Mesenchymal stem cell (in vitro differentiated cells and primary cell): ENCODE measurements around the gene SLC2A1.

Source experiments
- DNase-seq: peaks from one replicate; pipeline ENCODE4 v3.0.0-alpha.2; 2013
- H2AFZ ChIP-seq: one replicate; pipeline ENCODE4 v1.6.1; 2013; ENCODE audit warnings: low read depth, mild to moderate bottlenecking, control low read depth, inconsistent platforms, low read length, moderate library complexity
- H2AK5ac ChIP-seq: 2 replicates; pipeline ENCODE4 v1.6.1; 2013; ENCODE audit warnings: low read length, moderate library complexity, mild to moderate bottlenecking, inconsistent platforms; ENCODE audit not compliant: severe bottlenecking
- H2BK120ac ChIP-seq: one replicate; pipeline ENCODE4 v1.6.1; 2013; ENCODE audit warnings: low read depth, mild to moderate bottlenecking, inconsistent platforms, low read length, moderate library complexity
- H2BK12ac ChIP-seq, 2 experiments: one replicate each; pipeline ENCODE4 v1.6.1; 2013; ENCODE audit warnings: inconsistent platforms in 2 of 2, low read length in 2 of 2, mild to moderate bottlenecking in 2 of 2, moderate library complexity in 2 of 2, control low read depth in 1 of 2
- H2BK15ac ChIP-seq: one replicate; pipeline ENCODE4 v1.6.1; 2013; ENCODE audit warnings: mild to moderate bottlenecking, low read depth, inconsistent platforms; ENCODE audit not compliant: poor library complexity, severe bottlenecking
- H2BK5ac ChIP-seq: 2 replicates; pipeline ENCODE4 v1.6.1; 2013; ENCODE audit warnings: low read depth, mild to moderate bottlenecking, low read length, control low read depth, inconsistent platforms; ENCODE audit not compliant: poor library complexity, severe bottlenecking
- H3K14ac ChIP-seq, 2 experiments: one replicate each; pipeline ENCODE4 v1.6.1; 2013; ENCODE audit warnings: inconsistent platforms in 2 of 2, low read length in 2 of 2, control low read depth in 1 of 2, mild to moderate bottlenecking in 1 of 2, moderate library complexity in 1 of 2
- H3K18ac ChIP-seq, 2 experiments: one replicate each; pipeline ENCODE4 v1.6.1; 2013; ENCODE audit warnings: inconsistent platforms in 2 of 2, low read length in 2 of 2, control low read depth in 1 of 2, low read depth in 1 of 2, mild to moderate bottlenecking in 1 of 2
- H3K23ac ChIP-seq, 2 experiments: one replicate each; pipeline ENCODE4 v1.6.1; 2013; ENCODE audit warnings: inconsistent platforms in 2 of 2, low read length in 2 of 2, mild to moderate bottlenecking in 2 of 2, moderate library complexity in 2 of 2, control low read depth in 1 of 2
- H3K27ac ChIP-seq: 2 replicates; pipeline ENCODE4 v1.5.1; 2013; ENCODE audit warnings: mild to moderate bottlenecking, moderate library complexity, low read length, control low read depth, inconsistent platforms; ENCODE audit not compliant: poor library complexity, severe bottlenecking
- H3K27me3 ChIP-seq, 2 experiments: 2 replicates each; pipeline versions ENCODE4 v1.6.1 to v1.7.0; 2013; ENCODE audit warnings: low read length in 2 of 2, mild to moderate bottlenecking in 2 of 2, moderate library complexity in 2 of 2, control low read depth in 1 of 2, inconsistent platforms in 1 of 2; ENCODE audit not compliant: control insufficient read depth in 1 of 2, insufficient read depth in 1 of 2
- H3K36me3 ChIP-seq, 2 experiments: 2 replicates each; pipeline versions ENCODE4 v1.6.1 to v1.7.0; 2013; ENCODE audit warnings: low read length in 2 of 2, control low read depth in 1 of 2, inconsistent platforms in 1 of 2, low read depth in 1 of 2, mild to moderate bottlenecking in 1 of 2; ENCODE audit not compliant: insufficient read depth in 2 of 2, control insufficient read depth in 1 of 2
- H3K4ac ChIP-seq, 2 experiments: one replicate each; pipeline ENCODE4 v1.6.1; 2013; ENCODE audit warnings: inconsistent platforms in 2 of 2, low read length in 2 of 2, mild to moderate bottlenecking in 2 of 2, moderate library complexity in 2 of 2, control low read depth in 1 of 2, low read depth in 1 of 2
- H3K4me1 ChIP-seq: 2 replicates; pipeline ENCODE4 v1.6.1; 2013; ENCODE audit warnings: low read depth, low read length, control low read depth; ENCODE audit not compliant: control insufficient read depth, insufficient read depth
- H3K4me2 ChIP-seq: 2 replicates; pipeline ENCODE4 v1.6.1; 2013; ENCODE audit warnings: low read length, mild to moderate bottlenecking, inconsistent platforms; ENCODE audit not compliant: poor library complexity, severe bottlenecking
- H3K4me3 ChIP-seq, 2 experiments: 2 replicates each; pipeline versions ENCODE4 v1.5.1 to v1.7.0; 2013; ENCODE audit warnings: low read length in 2 of 2, mild to moderate bottlenecking in 2 of 2, control low read depth in 1 of 2, low read depth in 1 of 2; ENCODE audit not compliant: insufficient read depth in 1 of 2
- H3K79me1 ChIP-seq: replicated peaks from 2 replicates; pipeline ENCODE4 v1.6.1; 2013; ENCODE audit warnings: mild to moderate bottlenecking, control low read depth, low read length, inconsistent platforms; ENCODE audit not compliant: poor library complexity, severe bottlenecking
- H3K9ac ChIP-seq: 2 replicates; pipeline ENCODE4 v1.7.0; 2013; ENCODE audit warnings: mild to moderate bottlenecking, low read length, moderate library complexity
- H3K9me3 ChIP-seq: 2 replicates; pipeline ENCODE4 v1.7.0; 2013; ENCODE audit warnings: mild to moderate bottlenecking, low read length; ENCODE audit not compliant: control insufficient read depth
- H4K8ac ChIP-seq: one replicate; pipeline ENCODE4 v1.6.1; 2013; ENCODE audit warnings: inconsistent platforms, mild to moderate bottlenecking, low read length, moderate library complexity
- H4K91ac ChIP-seq: one replicate; pipeline ENCODE4 v1.6.1; 2013; ENCODE audit warnings: mild to moderate bottlenecking, low read length, inconsistent platforms
- WGBS: methylation state at CpG from one replicate; pipeline ENCODE4 v1.1.7; 2013; ENCODE audit warnings: mixed read lengths; 5-methylcytosine and 5-hydroxymethylcytosine counted together

SLC2A1 gene

GRCh38 chr1:42965378-42965777, 6.7 kb upstream of the SLC2A1 start:
- H3K4ac ChIP-seq, result no peak overlapping the region
- no peaks in the 10 kb centered on the region for H3K9me3 ChIP-seq
- peaks cover 28% of the 10 kb centered on the region for H3K4me1 ChIP-seq
- H3K4me2 ChIP-seq, result no peak overlapping the region
- H3K4me3 ChIP-seq, result no peak overlapping the region
- no peak for DNase-seq
- H3K14ac ChIP-seq, result no peak overlapping the region
- H3K27me3 ChIP-seq, result peaks cover 0 to 3% of the 10 kb centered on the region in 2 experiments
- H3K36me3 ChIP-seq, result no peaks in the 10 kb centered on the region
- no peak overlapping the region for H2BK12ac ChIP-seq
- peak overlapping the region; percentile 5 for H2AK5ac ChIP-seq
- WGBS, result 100% methylated on average over 1 of the region's 1 CpG
- no peak overlapping the region for H2BK120ac ChIP-seq
- no peak overlapping the region for H3K23ac ChIP-seq
- no peak overlapping the region for H3K18ac ChIP-seq
- H2BK15ac ChIP-seq, result no peak overlapping the region
- no peak overlapping the region for H2BK5ac ChIP-seq
- no peak overlapping the region for H2AFZ ChIP-seq
- H3K79me1 ChIP-seq, result peaks cover 9% of the 10 kb centered on the region
- H4K8ac ChIP-seq, result no peak overlapping the region
- no peak overlapping the region for H3K9ac ChIP-seq
- H3K27ac ChIP-seq, result no peak overlapping the region
- H4K91ac ChIP-seq, result no peak overlapping the region

GRCh38 chr1:42964044-42964812, 5.6 kb upstream of the SLC2A1 start:
- no peak overlapping the region for H4K8ac ChIP-seq
- no peak overlapping the region for H2AFZ ChIP-seq
- no peak overlapping the region for H3K4me2 ChIP-seq
- H3K4me3 ChIP-seq, result no peak overlapping the region
- no peak for DNase-seq
- WGBS, result 97% methylated on average over 14 of the region's 19 CpGs
- H3K27me3 ChIP-seq, result peaks cover 0 to 7% of the 10 kb centered on the region in 2 experiments
- H3K9me3 ChIP-seq, result no peaks in the 10 kb centered on the region
- H3K9ac ChIP-seq, result no peak overlapping the region
- peaks cover 30% of the 10 kb centered on the region for H3K4me1 ChIP-seq
- H3K27ac ChIP-seq, result peak overlapping the region; percentile 14
- H2BK15ac ChIP-seq, result no peak overlapping the region
- H2AK5ac ChIP-seq, result peak overlapping the region; percentile 64
- no peaks in the 10 kb centered on the region for H3K36me3 ChIP-seq
- no peak overlapping the region for H2BK120ac ChIP-seq
- H3K4ac ChIP-seq, result no peak overlapping the region
- no peak overlapping the region for H3K23ac ChIP-seq
- peaks cover 12% of the 10 kb centered on the region for H3K79me1 ChIP-seq
- H4K91ac ChIP-seq, result no peak overlapping the region
- no peak overlapping the region for H3K14ac ChIP-seq
- H2BK12ac ChIP-seq, result no peak overlapping the region
- no peak overlapping the region for H3K18ac ChIP-seq
- H2BK5ac ChIP-seq, result peak overlapping the region; percentile 36

GRCh38 chr1:42963378-42964043, 4.8 kb upstream of the SLC2A1 start:
- peaks cover 11% of the 10 kb centered on the region for H3K79me1 ChIP-seq
- peak overlapping the region; percentile 0 for H2BK5ac ChIP-seq
- H3K18ac ChIP-seq, result peak overlapping the region; percentile 15 to 25
- peak overlapping the region; percentile 72 for H2AK5ac ChIP-seq
- no peaks in the 10 kb centered on the region for H3K36me3 ChIP-seq
- H3K9ac ChIP-seq, result peak overlapping the region; percentile 42
- no peak overlapping the region for H4K8ac ChIP-seq
- no peak overlapping the region for H3K23ac ChIP-seq
- WGBS, result 30% methylated on average over 8 of the region's 9 CpGs
- H2BK120ac ChIP-seq, result peak overlapping the region; percentile 21
- peaks cover 0 to 7% of the 10 kb centered on the region in 2 experiments for H3K27me3 ChIP-seq
- H3K14ac ChIP-seq, result no peak overlapping the region
- no peak overlapping the region for H2AFZ ChIP-seq
- peak overlapping the region; percentile 6 for H3K4me2 ChIP-seq
- H3K4me1 ChIP-seq, result peaks cover 28% of the 10 kb centered on the region
- H2BK12ac ChIP-seq, result peak overlapping the region in 1 of 2 experiments; percentile 27
- DNase-seq, result peak; percentile 92
- H4K91ac ChIP-seq, result peak overlapping the region; percentile 3
- no peaks in the 10 kb centered on the region for H3K9me3 ChIP-seq
- no peak overlapping the region for H3K4ac ChIP-seq
- H2BK15ac ChIP-seq, result no peak overlapping the region
- peak overlapping the region in 1 of 2 experiments; percentile 22 for H3K4me3 ChIP-seq
- peak overlapping the region; percentile 27 for H3K27ac ChIP-seq
